GM21367 (cell line): ENCODE results near the gene GEMIN4.
A peak's percentile ranks its signal among the peaks of the same experiment; 100 is the strongest.
"Not testable (repeated sequence)": the region's sequence is repeated elsewhere in the genome, so short reads cannot be mapped to it uniquely, and the experiment has no call there.

Experiments used
- ATAC-seq: cut with Tn5 transposase; IDR thresholded peaks from one replicate; pipeline ENCODE4 v1.9.1; 2021; ENCODE audit not compliant: unreplicated experiment

GEMIN4 gene

GRCh38 chr17:781805-782731, 30.0 kb upstream of the GEMIN4 start, which contains the start of the genes GLOD4 and MRM3:
TSS of gene GLOD4 (minus strand) at chr17:782280. CDS start at chr17:782255, 25 bp downstream.
TSS of gene MRM3 (plus strand) at chr17:782353. CDS start at chr17:782379, 26 bp downstream.
- ATAC-seq = peak; percentile 75

GRCh38 chr17:778096-778495, 26.0 kb upstream of the GEMIN4 start:
- no peak for ATAC-seq

GRCh38 chr17:774313-774584, 22.2 kb upstream of the GEMIN4 start:
- ATAC-seq = no peak

- ATAC-seq = no peak
Measured at GRCh38 chr17:773467-774312, 21.6 kb upstream of the GEMIN4 start.

- no peak for ATAC-seq
Measured at GRCh38 chr17:773016-773415, 21.0 kb upstream of the GEMIN4 start.

- ATAC-seq = no peak
Measured at GRCh38 chr17:767076-767475, 15.0 kb upstream of the GEMIN4 start.

GRCh38 chr17:760371-760770, 8.3 kb upstream of the GEMIN4 start:
- ATAC-seq = no peak

- no peak for ATAC-seq
Measured at GRCh38 chr17:759964-760363, 7.9 kb upstream of the GEMIN4 start.

- ATAC-seq = not testable (repeated sequence)
Measured at GRCh38 chr17:756010-756567, 4.0 kb upstream of the GEMIN4 start.

- not testable (repeated sequence) for ATAC-seq
Measured at GRCh38 chr17:755319-755961, 3.4 kb upstream of the GEMIN4 start.

GRCh38 chr17:753418-753817, 1.4 kb upstream of the GEMIN4 start:
- no peak for ATAC-seq

GRCh38 chr17:752620-753219, 656 bp upstream of the GEMIN4 start:
- no peak for ATAC-seq

- peak; percentile 43 for ATAC-seq
Measured at GRCh38 chr17:751269-752001, 629 bp downstream of the GEMIN4 start.

- ATAC-seq = no peak
Measured at GRCh38 chr17:750431-751037, 1.5 kb downstream of the GEMIN4 start.

GRCh38 chr17:749359-749758, 2.7 kb downstream of the GEMIN4 start:
- not testable (repeated sequence) for ATAC-seq

GRCh38 chr17:748604-749003, 3.5 kb downstream of the GEMIN4 start:
- ATAC-seq = not testable (repeated sequence)

GRCh38 chr17:746783-747629, 5.1 kb downstream of the GEMIN4 start:
- no peak for ATAC-seq

- ATAC-seq = no peak
Measured at GRCh38 chr17:746181-746580, 5.9 kb downstream of the GEMIN4 start.

- no peak for ATAC-seq
Measured at GRCh38 chr17:745406-745805, 6.7 kb downstream of the GEMIN4 start.
